Kidney epithelial cell (primary cell): ENCODE data around the gene RAB28. TPM values are rescaled to one million over a fixed set of nuclear protein-coding genes. Genes with fewer than 3 reads are reported as not detected.

Experiments used
- DNase-seq: peaks from one replicate; pipeline ENCODE4 v3.0.0-alpha.2; 2010; ENCODE audit warnings: low read depth
- H3K27me3 ChIP-seq: 2 replicates; pipeline ENCODE4 v1.6.0; 2011; ENCODE audit warnings: low read length; ENCODE audit not compliant: control insufficient read depth, insufficient read depth
- H3K36me3 ChIP-seq: 2 replicates; pipeline ENCODE4 v1.5.1; 2011; ENCODE audit warnings: low read length; ENCODE audit not compliant: control insufficient read depth, insufficient read depth
- H3K4me3 ChIP-seq: 2 replicates; pipeline ENCODE4 v1.5.1; 2011; ENCODE audit warnings: low read depth, mild to moderate bottlenecking, control low read depth, low read length
- CTCF ChIP-seq: IDR thresholded peaks from 2 replicates; pipeline ENCODE4 v1.5.1; 2011; ENCODE audit warnings: mild to moderate bottlenecking, moderate library complexity, low read length, control low read depth, inconsistent platforms; ENCODE audit not compliant: insufficient read depth, poor library complexity, severe bottlenecking
- total RNA-seq: library from RNA; depleted of rRNA; stranded (reverse); fragments of >200 nt; gene quantifications from 2 replicates; pipeline ENCODE4 v1.2.3, GENCODE V29; 2015

RAB28 gene
- total RNA-seq, 1 donor from 2014 or later, result 17.3 TPM

- TF ChIP-seq CTCF, result no peak
- no peaks in the 10 kb centered on the region for H3K27me3 ChIP-seq
- no peak for DNase-seq
- no peaks in the 10 kb centered on the region for H3K36me3 ChIP-seq
- no peak overlapping the region for H3K4me3 ChIP-seq
Observed at GRCh38 chr4:13455411-13455810, 28.7 kb downstream of the RAB28 start.

GRCh38 chr4:13454786-13455185 lies 29.4 kb downstream of the RAB28 start:
- TF ChIP-seq CTCF, result no peak
- no peaks in the 10 kb centered on the region for H3K27me3 ChIP-seq
- no peaks in the 10 kb centered on the region for H3K36me3 ChIP-seq
- no peak overlapping the region for H3K4me3 ChIP-seq
- no peak for DNase-seq

- no peak for TF ChIP-seq CTCF
- Histone ChIP-seq H3K27me3 (no peaks in the 10 kb centered on the region), H3K36me3 (no peaks in the 10 kb centered on the region), H3K4me3 (no peak overlapping the region)
- DNase-seq, result no peak
Observed at GRCh38 chr4:13452927-13453579, 31.1 kb downstream of the RAB28 start.

- no peak for DNase-seq
- TF ChIP-seq CTCF, result no peak
- Histone ChIP-seq H3K27me3 (no peaks in the 10 kb centered on the region), H3K4me3 (no peak overlapping the region), H3K36me3 (no peaks in the 10 kb centered on the region)
Observed at GRCh38 chr4:13449590-13449989, 34.5 kb downstream of the RAB28 start.

GRCh38 chr4:13445841-13446790 lies 38.0 kb downstream of the RAB28 start:
- no peaks in the 10 kb centered on the region for H3K36me3 ChIP-seq
- no peak overlapping the region for H3K4me3 ChIP-seq
- DNase-seq, result no peak
- TF ChIP-seq CTCF, result no peak
- H3K27me3 ChIP-seq, result no peaks in the 10 kb centered on the region
